HG03175 (cell line): ENCODE measurements around the gene NFYC.

Experiments used
- ATAC-seq: cut with Tn5 transposase; IDR thresholded peaks from one replicate; pipeline ENCODE4 v1.9.1; 2021; ENCODE audit warnings: mild to moderate bottlenecking, moderate library complexity; ENCODE audit not compliant: unreplicated experiment

Gene NFYC

GRCh38 chr1:40734882-40735628 lies 43.6 kb downstream of the NFYC start:
- ATAC-seq, result no peak

GRCh38 chr1:40736085-40736531 lies 44.6 kb downstream of the NFYC start:
- ATAC-seq, result no peak

- ATAC-seq, result no peak
Observed at GRCh38 chr1:40738831-40739230, 47.3 kb downstream of the NFYC start.

GRCh38 chr1:40739455-40740008 lies 48.0 kb downstream of the NFYC start:
- ATAC-seq, result no peak

GRCh38 chr1:40740039-40740996 lies 48.8 kb downstream of the NFYC start:
- ATAC-seq, result no peak

- no peak for ATAC-seq
Observed at GRCh38 chr1:40740997-40741736, 49.7 kb downstream of the NFYC start.

- no peak for ATAC-seq
Observed at GRCh38 chr1:40742363-40743061, 51.0 kb downstream of the NFYC start.

- ATAC-seq, result no peak
Observed at GRCh38 chr1:40743452-40743851, 51.9 kb downstream of the NFYC start.

GRCh38 chr1:40743860-40744259 lies 52.4 kb downstream of the NFYC start:
- no peak for ATAC-seq

- no peak for ATAC-seq
Observed at GRCh38 chr1:40745176-40745575, 53.7 kb downstream of the NFYC start.

GRCh38 chr1:40746344-40747090 lies 55.0 kb downstream of the NFYC start:
- ATAC-seq, result no peak

GRCh38 chr1:40748841-40749718 lies 57.6 kb downstream of the NFYC start:
- no peak for ATAC-seq

- ATAC-seq, result no peak
Observed at GRCh38 chr1:40749817-40750216, 58.3 kb downstream of the NFYC start.

GRCh38 chr1:40750451-40750908 lies 59.0 kb downstream of the NFYC start:
- no peak for ATAC-seq

- ATAC-seq, result no peak
Observed at GRCh38 chr1:40751802-40752201, 60.3 kb downstream of the NFYC start.

- peak; percentile 53 for ATAC-seq
Observed at GRCh38 chr1:40753142-40753882, 61.8 kb downstream of the NFYC start.

- no peak for ATAC-seq
Observed at GRCh38 chr1:40754201-40754600, 62.7 kb downstream of the NFYC start.

GRCh38 chr1:40755067-40755466 lies 63.6 kb downstream of the NFYC start:
- ATAC-seq, result no peak
